Hepatocyte (in vitro differentiated cells): ENCODE data around the gene ALDH3A1. TPM values are rescaled to one million over a fixed set of nuclear protein-coding genes. Genes with fewer than 3 reads are reported as not detected.

ENCODE experiments used
- DNase-seq: peaks from one replicate; pipeline ENCODE4 v3.0.0-alpha.2; 2016; ENCODE audit warnings: low spot score
- H2AFZ ChIP-seq: fragments of 200-600 bp; sonication (generic); 2 replicates; pipeline ENCODE4 v1.6.0; 2016; ENCODE audit warnings: antibody characterized with exemption, mild to moderate bottlenecking
- H3K27ac ChIP-seq: fragments of 200-600 bp; sonication (generic); 2 replicates; pipeline ENCODE4 v1.5.1; 2016; ENCODE audit warnings: mild to moderate bottlenecking
- H3K27me3 ChIP-seq: fragments of 200-600 bp; sonication (generic); 2 replicates; pipeline ENCODE4 v1.6.1; 2016
- H3K36me3 ChIP-seq: fragments of 200-600 bp; sonication (generic); replicated peaks from 2 replicates; pipeline ENCODE4 v1.5.1; 2016; ENCODE audit warnings: low read depth; ENCODE audit not compliant: insufficient read depth
- H3K4me1 ChIP-seq: fragments of 200-600 bp; sonication (generic); 2 replicates; pipeline ENCODE4 v1.5.1; 2016; ENCODE audit warnings: mild to moderate bottlenecking, moderate library complexity; ENCODE audit not compliant: insufficient read depth
- H3K4me2 ChIP-seq: fragments of 200-600 bp; sonication (generic); 2 replicates; pipeline ENCODE4 v1.6.0; 2016
- H3K4me3 ChIP-seq: fragments of 200-600 bp; sonication (generic); 2 replicates; pipeline ENCODE4 v1.5.1; 2016; ENCODE audit warnings: mild to moderate bottlenecking
- H3K79me2 ChIP-seq: fragments of 200-600 bp; sonication (generic); 2 replicates; pipeline ENCODE4 v1.6.0; 2017; ENCODE audit warnings: mild to moderate bottlenecking
- H3K9me2 ChIP-seq: fragments of 200-600 bp; sonication (generic); replicated peaks from 2 replicates; pipeline ENCODE4 v1.6.0; 2017; ENCODE audit warnings: mild to moderate bottlenecking; ENCODE audit not compliant: insufficient read depth
- H3K9me3 ChIP-seq: fragments of 200-600 bp; sonication (generic); 2 replicates; pipeline ENCODE4 v1.5.1; 2016; ENCODE audit warnings: low read depth, mild to moderate bottlenecking
- H4K20me1 ChIP-seq: fragments of 200-600 bp; sonication (generic); 2 replicates; pipeline ENCODE4 v1.6.0; 2016; ENCODE audit warnings: mild to moderate bottlenecking; ENCODE audit not compliant: insufficient read depth, poor library complexity, severe bottlenecking
- EZH2 ChIP-seq: fragments of 200-600 bp; sonication (generic); IDR thresholded peaks from 2 replicates; pipeline ENCODE4 v1.6.1; 2016; ENCODE audit warnings: antibody characterized with exemption, mild to moderate bottlenecking, borderline replicate concordance
- EZH2phosphoT487 ChIP-seq: fragments of 200-600 bp; sonication (generic); IDR thresholded peaks from one replicate; pipeline ENCODE4 v1.6.1; 2018; ENCODE audit warnings: antibody characterized with exemption, mild to moderate bottlenecking, low read depth, moderate library complexity; ENCODE audit not compliant: unreplicated experiment, severe bottlenecking
- WGBS: methylation state at CpG from one replicate; pipeline ENCODE4 v1.1.6; 2016; ENCODE audit warnings: low lambda C conversion rate; ENCODE audit errors: missing lambda C conversion rate; 5-methylcytosine and 5-hydroxymethylcytosine counted together
- polyA plus RNA-seq: library from polyadenylated mRNA; unstranded; fragments of >200 nt; fragmentation: Nextera tagmentation; extraction: Ambion mirVana; gene quantifications from 2 replicates; pipeline ENCODE4 v1.2.1, GENCODE V29; 2016
- total RNA-seq: library from RNA; depleted of rRNA; stranded (reverse); fragments of >200 nt; gene quantifications from 2 replicates; pipeline ENCODE4 v1.2.3, GENCODE V29; 2014
- TF ChIP-seq, protein P1 (sequence below): fragments of 200-600 bp; sonication (generic); IDR thresholded peaks from 2 replicates; pipeline ENCODE4 v1.5.1; 2016; ENCODE audit warnings: antibody characterized with exemption, mild to moderate bottlenecking; ENCODE audit not compliant: poor library complexity

The ALDH3A1 gene
- total and polyA plus RNA-seq, 2 experiments from 2014 or later: 0.90 to 1.4 TPM

DNA sequence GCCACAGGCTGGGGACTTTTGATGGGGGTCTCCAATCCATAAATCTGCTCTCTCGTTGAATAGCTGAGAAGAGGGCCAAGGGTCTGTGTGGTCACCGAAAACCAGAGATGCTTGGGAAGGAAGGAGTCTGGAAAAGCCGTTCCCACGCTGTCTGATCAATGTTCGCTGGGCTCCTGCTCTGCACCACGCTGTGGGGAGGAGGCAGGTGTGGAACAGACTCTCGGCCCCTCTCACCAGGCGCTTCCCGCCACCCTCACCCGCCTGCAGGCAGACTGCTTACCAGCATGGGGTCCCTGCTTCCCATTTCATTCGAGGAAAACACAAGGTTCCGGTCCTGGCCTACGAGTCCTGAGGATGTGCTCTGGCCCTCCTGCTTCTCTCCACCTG is 702 bp upstream of the ALDH3A1 start:
- H3K4me3 ChIP-seq: no peak overlapping the region
- H2AFZ ChIP-seq: no peak overlapping the region
- H3K9me3 ChIP-seq: no peaks in the 10 kb centered on the region
- TF ChIP-seq, protein P1, sequence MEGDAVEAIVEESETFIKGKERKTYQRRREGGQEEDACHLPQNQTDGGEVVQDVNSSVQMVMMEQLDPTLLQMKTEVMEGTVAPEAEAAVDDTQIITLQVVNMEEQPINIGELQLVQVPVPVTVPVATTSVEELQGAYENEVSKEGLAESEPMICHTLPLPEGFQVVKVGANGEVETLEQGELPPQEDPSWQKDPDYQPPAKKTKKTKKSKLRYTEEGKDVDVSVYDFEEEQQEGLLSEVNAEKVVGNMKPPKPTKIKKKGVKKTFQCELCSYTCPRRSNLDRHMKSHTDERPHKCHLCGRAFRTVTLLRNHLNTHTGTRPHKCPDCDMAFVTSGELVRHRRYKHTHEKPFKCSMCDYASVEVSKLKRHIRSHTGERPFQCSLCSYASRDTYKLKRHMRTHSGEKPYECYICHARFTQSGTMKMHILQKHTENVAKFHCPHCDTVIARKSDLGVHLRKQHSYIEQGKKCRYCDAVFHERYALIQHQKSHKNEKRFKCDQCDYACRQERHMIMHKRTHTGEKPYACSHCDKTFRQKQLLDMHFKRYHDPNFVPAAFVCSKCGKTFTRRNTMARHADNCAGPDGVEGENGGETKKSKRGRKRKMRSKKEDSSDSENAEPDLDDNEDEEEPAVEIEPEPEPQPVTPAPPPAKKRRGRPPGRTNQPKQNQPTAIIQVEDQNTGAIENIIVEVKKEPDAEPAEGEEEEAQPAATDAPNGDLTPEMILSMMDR: no peak
- TF ChIP-seq EZH2phosphoT487 (no peak), EZH2 (no peak)
- WGBS: 84% methylated on average over 13 of the region's 13 CpGs
- peak overlapping the region; percentile 60 for H3K27ac ChIP-seq
- H4K20me1 ChIP-seq: no peaks in the 10 kb centered on the region
- H3K36me3 ChIP-seq: no peaks in the 10 kb centered on the region
- no peak for DNase-seq
- no peaks in the 10 kb centered on the region for H3K79me2 ChIP-seq
- peaks cover 10% of the 10 kb centered on the region for H3K4me1 ChIP-seq
- H3K4me2 ChIP-seq: peak overlapping the region; percentile 56
- no peaks in the 10 kb centered on the region for H3K9me2 ChIP-seq
- H3K27me3 ChIP-seq: no peaks in the 10 kb centered on the region

DNA sequence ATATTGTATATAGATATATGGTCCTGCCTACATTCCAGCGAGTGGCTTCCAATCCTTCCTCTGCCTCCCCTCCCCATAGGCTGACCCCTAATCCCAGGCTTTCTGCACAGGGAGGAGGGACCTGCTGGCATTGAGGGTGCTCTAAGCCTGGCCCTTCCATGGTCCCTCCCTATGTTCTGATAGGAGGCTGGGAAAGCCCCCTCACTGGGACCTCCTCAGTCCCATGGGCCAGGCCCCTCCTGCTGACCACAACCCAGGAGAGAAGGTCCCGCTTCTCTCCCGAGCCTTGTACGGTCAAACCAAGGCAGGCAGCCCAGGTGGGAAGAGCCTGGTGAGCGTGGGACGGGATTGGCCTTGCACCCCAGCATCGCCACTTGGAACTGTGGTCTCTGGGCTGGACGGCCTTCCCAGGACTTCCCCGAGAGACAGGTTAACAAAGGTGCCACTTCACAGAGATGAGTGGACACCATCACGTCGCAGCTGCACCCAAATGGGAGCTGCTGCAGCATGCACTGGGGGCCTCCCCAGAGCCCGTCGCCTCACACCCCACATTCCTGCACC is 859 bp downstream of the ALDH3A1 start:
- TF ChIP-seq, protein P1: no peak
- TF ChIP-seq EZH2phosphoT487 (no peak), EZH2 (no peak)
- Histone ChIP-seq H3K27me3 (no peaks in the 10 kb centered on the region), H4K20me1 (no peaks in the 10 kb centered on the region), H2AFZ (no peak overlapping the region), H3K9me3 (no peaks in the 10 kb centered on the region), H3K4me2 (no peak overlapping the region), H3K79me2 (no peaks in the 10 kb centered on the region), H3K4me3 (no peak overlapping the region), H3K27ac (no peak overlapping the region), H3K9me2 (no peaks in the 10 kb centered on the region), H3K36me3 (no peaks in the 10 kb centered on the region), H3K4me1 (peaks cover 10% of the 10 kb centered on the region)
- DNase-seq: no peak
- WGBS: 95% methylated on average over 13 of the region's 13 CpGs

DNA sequence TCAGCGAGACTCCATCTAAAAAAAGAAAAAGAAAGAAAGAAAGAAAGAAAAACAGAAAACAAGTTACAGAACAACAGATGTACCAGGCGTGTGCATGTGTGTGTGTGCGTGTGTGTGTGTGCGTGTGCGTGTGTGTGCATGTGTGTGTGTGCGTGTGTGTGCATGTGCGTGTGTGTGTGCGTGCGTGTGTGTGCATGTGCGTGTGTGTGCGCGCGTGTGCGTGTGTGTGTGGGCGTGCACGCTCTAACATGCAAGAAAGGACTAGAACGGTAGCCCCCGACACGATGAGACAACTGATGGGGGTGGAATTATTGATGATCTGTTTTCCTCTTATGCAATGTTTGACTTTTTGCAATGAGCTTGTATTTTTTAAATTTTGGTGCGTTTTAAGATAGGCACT is 1.6 kb downstream of the ALDH3A1 start:
- H3K4me2 ChIP-seq: no peak overlapping the region
- H4K20me1 ChIP-seq: no peaks in the 10 kb centered on the region
- no peak overlapping the region for H3K4me3 ChIP-seq
- 90% methylated on average over 20 of the region's 20 CpGs for WGBS
- no peaks in the 10 kb centered on the region for H3K9me3 ChIP-seq
- no peaks in the 10 kb centered on the region for H3K36me3 ChIP-seq
- no peaks in the 10 kb centered on the region for H3K79me2 ChIP-seq
- H3K27ac ChIP-seq: no peak overlapping the region
- no peak for DNase-seq
- no peak overlapping the region for H2AFZ ChIP-seq
- TF ChIP-seq EZH2 (no peak), EZH2phosphoT487 (no peak)
- TF ChIP-seq, protein P1: no peak
- H3K9me2 ChIP-seq: no peaks in the 10 kb centered on the region
- H3K27me3 ChIP-seq: no peaks in the 10 kb centered on the region
- H3K4me1 ChIP-seq: peaks cover 10% of the 10 kb centered on the region
